ENCODE data around the gene ZNF771. TPM values are rescaled to one million over a fixed set of nuclear protein-coding genes. Genes with fewer than 3 reads are reported as not detected.

The ZNF771 gene
- total and polyA plus RNA-seq, 8 donors = 1.2 to 28.7 (median 6.6) TPM

- H3K36me3 ChIP-seq = no peaks in the 10 kb centered on the region
- H3K4me3 ChIP-seq = no peak overlapping the region
- H3K27me3 ChIP-seq = no peaks in the 10 kb centered on the region
- TF ChIP-seq POLR2A (IDR thresholded peaks at IDR 0.05) = no peak
- no peak for TF ChIP-seq EP300 (IDR thresholded peaks at IDR 0.05)
- TF ChIP-seq POLR2AphosphoS5 (IDR thresholded peaks at IDR 0.05) = no peak
- TF ChIP-seq CTCF (IDR thresholded peaks at IDR 0.05) = no peak
- intact Hi-C loops (cut with DNase I; ENCODE audit: low total_unique reads) = no loop called here
- H3K27ac ChIP-seq = peak overlapping the region in 1 of 5 donors; percentile 93
- 81 to 89% (median 82%) methylated on average over 5 of the region's 5 CpGs for WGBS, 5 donors
- no peak for DNase-seq
- no peaks in the 10 kb centered on the region for H3K9me3 ChIP-seq
- H3K4me1 ChIP-seq = peaks cover 28 to 36% (median 34%) of the 10 kb centered on the region in 4 donors
Measured at GRCh38 chr16:30372725-30373124, 34.7 kb upstream of the ZNF771 start.

- no peaks in the 10 kb centered on the region for H3K27me3 ChIP-seq
- intact Hi-C loops (cut with DNase I; ENCODE audit: low total_unique reads) = no loop called here
- no peak for DNase-seq
- H3K36me3 ChIP-seq = no peaks in the 10 kb centered on the region
- H3K4me3 ChIP-seq = no peak within 1 kb of the TSS
- H3K4me1 ChIP-seq = peaks cover 22 to 31% (median 25%) of the 10 kb centered on the region in 4 donors
- H3K27ac ChIP-seq = no peak within 1 kb of the TSS
- TF ChIP-seq EP300 (IDR thresholded peaks at IDR 0.05) (no peak), CTCF (IDR thresholded peaks at IDR 0.05) (no peak), POLR2AphosphoS5 (IDR thresholded peaks at IDR 0.05) (no peak), POLR2A (IDR thresholded peaks at IDR 0.05) (no peak)
- WGBS, 5 donors = 87 to 93% (median 93%) methylated on average over 6 of the region's 6 CpGs
- H3K9me3 ChIP-seq = no peaks in the 10 kb centered on the region
Measured at GRCh38 chr16:30374538-30374937, 32.9 kb upstream of the ZNF771 start, which contains the start of gene MYL11. TSS of gene MYL11 (plus strand) at chr16:30374802. CDS start at chr16:30374858, 56 bp downstream.

GRCh38 chr16:30375864-30376263 lies 31.5 kb upstream of the ZNF771 start:
- Histone ChIP-seq H3K27ac (peak overlapping the region in 2 of 5 donors; percentile 98 to 100), H3K4me3 (no peak overlapping the region), H3K4me1 (peaks cover 24 to 36% (median 30%) of the 10 kb centered on the region in 4 donors), H3K27me3 (no peaks in the 10 kb centered on the region), H3K36me3 (no peaks in the 10 kb centered on the region), H3K9me3 (no peaks in the 10 kb centered on the region)
- WGBS, 5 donors = 88 to 95% (median 91%) methylated on average over 8 of the region's 8 CpGs
- DNase-seq = no peak
- intact Hi-C loops (cut with DNase I; ENCODE audit: low total_unique reads) = no loop called here
- TF ChIP-seq POLR2AphosphoS5 (IDR thresholded peaks at IDR 0.05) = no peak
- no peak for TF ChIP-seq CTCF (IDR thresholded peaks at IDR 0.05)
- TF ChIP-seq EP300 (IDR thresholded peaks at IDR 0.05) = no peak
- TF ChIP-seq POLR2A (IDR thresholded peaks at IDR 0.05) = no peak

- 90 to 95% (median 92%) methylated on average over 7 to 8 of the region's 8 CpGs for WGBS, 5 donors
- DNase-seq = no peak
- peaks cover 21 to 36% (median 32%) of the 10 kb centered on the region in 4 donors for H3K4me1 ChIP-seq
- intact Hi-C loops (cut with DNase I; ENCODE audit: low total_unique reads) = no loop called here
- H3K36me3 ChIP-seq = no peaks in the 10 kb centered on the region
- H3K4me3 ChIP-seq = no peak overlapping the region
- TF ChIP-seq POLR2A (IDR thresholded peaks at IDR 0.05) (no peak), POLR2AphosphoS5 (IDR thresholded peaks at IDR 0.05) (no peak), EP300 (IDR thresholded peaks at IDR 0.05) (no peak), CTCF (IDR thresholded peaks at IDR 0.05) (no peak)
- peak overlapping the region in 4 of 5 donors; percentile 98 to 100 (median 98) for H3K27ac ChIP-seq
- no peaks in the 10 kb centered on the region for H3K9me3 ChIP-seq
- H3K27me3 ChIP-seq = no peaks in the 10 kb centered on the region
Measured at GRCh38 chr16:30376461-30376902, 30.9 kb upstream of the ZNF771 start.
